ENCODE data around the gene CYP2C19. TPM values are rescaled to one million over a fixed set of nuclear protein-coding genes. Genes with fewer than 3 reads are reported as not detected.
"Not testable (repeated sequence)": the region's sequence is repeated elsewhere in the genome, so short reads cannot be mapped to it uniquely, and the experiment has no call there.

The CYP2C19 gene
- total RNA-seq, 1 donor from 2014 or later, result not detected

DNA sequence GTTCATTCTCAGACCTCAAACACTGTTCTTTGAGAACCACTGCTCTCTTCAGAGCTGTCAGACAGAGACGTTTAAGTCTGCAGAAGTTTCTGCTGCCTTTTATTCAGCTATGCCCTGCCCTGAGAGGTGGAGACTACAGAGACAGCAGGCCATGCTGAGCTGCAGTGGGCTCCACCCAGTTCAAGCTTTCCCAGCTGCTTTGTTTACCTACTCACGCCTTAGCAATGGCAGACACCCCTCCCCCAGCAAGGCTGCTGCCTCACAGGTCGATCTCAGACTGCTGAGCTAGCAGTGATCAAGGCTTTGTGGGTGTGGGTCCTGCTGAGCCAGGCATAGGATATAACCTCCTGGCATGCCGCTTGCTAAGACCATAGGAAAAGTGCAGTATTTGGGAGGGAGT, 95.5 kb downstream of the CYP2C19 start:
- DNase-seq (no peak), ATAC-seq (no peak)
- intact Hi-C loops (cut with micrococcal nuclease), result no loop called here

DNA sequence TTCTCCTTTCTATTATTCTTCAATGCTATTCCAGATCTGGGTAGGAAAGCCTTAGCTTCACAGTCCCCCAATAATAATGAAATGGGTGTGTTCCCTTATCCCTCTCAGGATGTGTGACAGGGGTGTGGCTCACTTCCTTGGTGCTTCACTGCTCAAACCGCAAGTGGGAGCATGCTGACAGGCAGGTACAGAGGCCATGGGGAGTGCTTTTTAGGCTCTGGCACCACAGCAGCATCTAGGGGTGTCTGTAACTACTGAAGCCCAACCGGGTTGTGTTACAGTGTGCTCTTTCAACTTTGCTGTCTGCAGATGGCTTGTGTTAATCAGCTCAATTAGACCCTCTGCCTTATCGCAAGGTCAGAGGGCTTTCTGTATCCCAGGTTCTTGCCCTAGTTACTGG, 96.6 kb downstream of the CYP2C19 start:
- DNase-seq (no peak), ATAC-seq (no peak)
- intact Hi-C loops (cut with micrococcal nuclease), result no loop called here

DNA sequence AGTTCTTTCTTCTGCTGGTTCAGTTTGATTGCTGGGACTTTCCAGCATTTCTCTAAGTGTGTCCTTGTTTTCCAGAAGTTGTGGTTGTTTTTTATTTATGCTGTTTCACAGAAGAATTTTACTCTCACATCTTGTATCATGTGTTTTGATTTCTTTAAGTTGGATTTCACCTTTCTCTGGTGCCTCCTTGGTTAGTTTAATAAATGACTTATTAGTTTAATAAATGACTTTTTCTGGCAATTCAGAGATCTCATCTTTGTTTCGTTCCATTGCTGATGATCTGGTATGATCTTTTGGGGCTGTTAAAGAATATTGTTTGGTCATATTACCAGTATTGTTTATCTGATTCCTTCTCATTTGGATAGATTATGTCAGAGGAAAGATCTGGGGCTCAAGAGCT, 116.2 kb downstream of the CYP2C19 start:
- DNase-seq (no peak), ATAC-seq (no peak)

DNA sequence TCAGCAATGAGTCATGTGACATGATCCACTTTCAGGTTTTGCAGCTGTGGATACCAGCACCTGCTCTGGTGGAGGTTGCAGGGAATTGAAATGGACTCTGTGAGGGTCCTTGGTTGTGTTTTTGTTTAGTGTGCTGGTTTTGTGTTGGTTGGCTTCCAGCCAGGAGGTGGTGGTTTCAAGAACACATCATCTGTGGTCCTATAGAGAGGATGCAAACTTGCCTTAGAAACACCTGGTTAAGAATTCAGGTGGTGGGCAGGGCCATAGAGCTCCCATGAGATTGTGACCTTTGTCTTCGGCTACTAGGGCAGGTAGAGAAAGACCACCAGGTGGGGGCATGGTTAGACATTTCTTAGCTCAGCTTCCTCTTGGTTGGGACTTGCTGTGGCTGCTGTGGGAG, 116.7 kb downstream of the CYP2C19 start:
- intact Hi-C loops (cut with micrococcal nuclease), result no loop called here
- no peak for DNase-seq

More for the DNA sequence above, 116.2 kb downstream of the CYP2C19 start:
- intact Hi-C loops (cut with micrococcal nuclease), result no loop called here

DNA sequence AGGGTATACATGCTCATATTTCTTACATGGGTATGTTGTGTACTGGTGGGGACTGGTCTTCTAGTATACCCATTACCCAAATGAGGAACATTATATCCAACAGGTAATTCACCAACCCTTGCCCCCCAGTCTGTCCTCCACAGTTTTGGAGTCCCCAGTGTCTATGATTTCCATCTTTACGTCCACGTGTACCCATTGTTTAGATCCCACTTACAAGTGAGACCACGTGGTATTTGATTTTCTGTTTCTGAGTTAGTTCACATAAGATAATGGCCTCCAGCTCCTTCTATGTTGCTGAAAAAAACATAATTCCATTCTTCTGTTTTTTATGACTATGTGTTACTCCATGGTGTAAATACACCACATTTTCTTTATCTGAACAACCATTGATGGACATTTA, 126.6 kb downstream of the CYP2C19 start:
- ATAC-seq (no peak), DNase-seq (no peak)
- intact Hi-C loops (cut with micrococcal nuclease), result no loop called here

More for the DNA sequence above, 116.7 kb downstream of the CYP2C19 start:
- ATAC-seq, result no peak

DNA sequence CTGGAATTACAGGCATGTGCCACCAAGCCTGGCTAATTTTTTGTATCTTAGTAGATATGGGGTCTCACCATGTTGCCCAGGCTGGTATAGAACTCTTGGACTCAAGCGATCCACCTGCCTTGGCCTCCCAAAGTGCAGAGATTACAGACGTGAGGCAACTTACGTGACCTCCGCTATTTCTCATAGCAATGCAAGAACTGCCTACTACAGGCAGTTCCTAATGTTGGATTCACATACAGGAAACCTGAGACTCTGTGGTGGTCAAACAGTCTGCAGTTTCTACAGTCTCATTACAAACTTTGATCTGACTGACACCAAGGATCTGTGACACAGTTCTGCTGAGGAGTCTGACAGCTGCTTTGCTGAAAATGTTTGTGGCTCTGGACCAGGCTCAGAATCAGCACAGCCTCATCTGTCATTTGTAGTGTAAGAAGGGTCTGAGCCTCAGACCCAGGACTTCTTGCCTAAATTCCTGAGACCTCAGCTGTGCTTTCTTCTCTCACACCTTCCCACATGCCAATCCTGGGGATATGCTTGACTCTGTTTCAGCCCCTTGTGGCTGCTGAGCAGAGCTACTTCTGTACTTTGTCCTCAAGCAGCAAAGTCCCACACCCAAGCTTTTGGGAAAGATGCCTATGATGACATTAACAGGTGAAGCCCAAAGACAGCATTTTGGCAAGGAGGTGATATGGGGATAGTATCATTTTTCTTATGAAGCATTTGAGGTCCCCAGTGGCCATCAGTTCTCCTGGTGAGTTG, 128.0 kb downstream of the CYP2C19 start:
- DNase-seq, result no peak
- intact Hi-C loops (cut with micrococcal nuclease), result no loop called here
- ATAC-seq, result no peak

DNA sequence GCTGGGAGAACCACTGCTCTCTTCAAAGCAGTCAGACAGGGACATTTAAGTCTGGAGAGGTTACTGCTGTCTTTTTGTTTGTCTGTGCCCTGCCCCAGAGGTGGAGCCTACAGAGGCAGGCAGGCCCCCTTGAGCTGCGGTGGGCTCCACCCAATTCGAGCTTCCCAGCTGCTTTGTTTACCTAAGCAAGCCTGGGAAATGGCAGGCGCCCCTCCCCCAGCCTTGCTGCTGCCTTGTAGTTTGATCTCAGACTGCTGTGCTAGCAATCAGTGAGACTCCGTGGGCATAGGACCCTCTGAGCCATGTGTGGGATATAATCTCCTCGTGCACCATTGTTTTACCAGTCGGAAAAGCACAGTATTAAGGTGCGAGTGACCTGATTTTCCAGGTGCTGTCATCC, 135.9 kb downstream of the CYP2C19 start:
- intact Hi-C loops (cut with micrococcal nuclease); DNase-seq; ATAC-seq: not testable (repeated sequence)

DNA sequence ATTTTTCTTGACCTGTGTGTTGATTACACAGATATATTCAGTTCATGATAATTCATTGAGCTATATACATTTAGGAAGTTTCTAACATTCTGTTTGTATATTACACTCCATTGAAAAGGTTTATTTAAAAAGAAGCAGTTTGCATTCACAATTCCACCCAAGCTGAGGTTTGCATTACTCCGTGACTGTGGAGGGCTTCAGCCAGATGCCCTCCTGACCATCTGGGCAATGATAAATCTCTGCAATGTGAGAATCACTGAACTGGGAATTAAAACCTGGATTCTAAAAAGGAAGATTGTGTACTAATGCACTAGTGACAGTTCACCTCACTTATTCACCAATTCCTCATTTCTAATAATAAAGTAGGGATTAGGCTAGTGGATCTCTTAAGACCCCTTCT, 139.6 kb downstream of the CYP2C19 start:
- DNase-seq (no peak), ATAC-seq (no peak)
- intact Hi-C loops (cut with micrococcal nuclease), result no loop called here

DNA sequence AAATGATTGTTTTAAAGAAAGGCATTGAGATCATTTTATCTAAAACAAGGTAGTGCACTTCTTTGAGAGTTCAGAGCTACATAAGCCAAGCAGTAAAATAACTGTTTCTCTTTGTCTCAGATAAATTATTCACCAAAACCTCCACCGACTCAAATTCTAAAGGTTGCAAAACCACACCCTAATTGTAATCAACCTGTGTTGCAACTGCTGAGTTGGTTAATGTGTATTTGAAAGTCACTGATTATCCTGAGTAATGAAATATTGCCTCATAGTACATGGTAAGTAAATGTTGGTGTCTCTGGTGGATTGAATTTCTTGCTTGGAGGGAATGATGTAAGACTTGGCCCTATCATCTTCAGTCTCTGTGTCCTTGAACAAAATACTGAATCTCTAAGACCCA, 140.1 kb downstream of the CYP2C19 start:
- intact Hi-C loops (cut with micrococcal nuclease), result no loop called here
- ATAC-seq, result peak; percentile 29
- DNase-seq, result no peak

Other genes starting within 250 kb of the CYP2C19 start
- gene HELLS, start 216.9 kb upstream of the CYP2C19 start, total RNA-seq, result 0.82 TPM
- gene CYP2C18, start 79.0 kb upstream of the CYP2C19 start, total RNA-seq, result not detected
- gene CYP2C9, start 176.0 kb downstream of the CYP2C19 start, total RNA-seq, result not detected

Data from left ventricle myocardium superior (tissue), 1 donor.